ENCODE results near the gene AUNIP. TPM values are rescaled to one million over a fixed set of nuclear protein-coding genes. Genes with fewer than 3 reads are reported as not detected.

Gene AUNIP, protein sequence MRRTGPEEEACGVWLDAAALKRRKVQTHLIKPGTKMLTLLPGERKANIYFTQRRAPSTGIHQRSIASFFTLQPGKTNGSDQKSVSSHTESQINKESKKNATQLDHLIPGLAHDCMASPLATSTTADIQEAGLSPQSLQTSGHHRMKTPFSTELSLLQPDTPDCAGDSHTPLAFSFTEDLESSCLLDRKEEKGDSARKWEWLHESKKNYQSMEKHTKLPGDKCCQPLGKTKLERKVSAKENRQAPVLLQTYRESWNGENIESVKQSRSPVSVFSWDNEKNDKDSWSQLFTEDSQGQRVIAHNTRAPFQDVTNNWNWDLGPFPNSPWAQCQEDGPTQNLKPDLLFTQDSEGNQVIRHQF
- total RNA-seq = 1 to 10 TPM in 1 of 6 donors, under 1 TPM in 2, not detected in 3; 0.43 to 1.1 (median 0.74) TPM

DNA sequence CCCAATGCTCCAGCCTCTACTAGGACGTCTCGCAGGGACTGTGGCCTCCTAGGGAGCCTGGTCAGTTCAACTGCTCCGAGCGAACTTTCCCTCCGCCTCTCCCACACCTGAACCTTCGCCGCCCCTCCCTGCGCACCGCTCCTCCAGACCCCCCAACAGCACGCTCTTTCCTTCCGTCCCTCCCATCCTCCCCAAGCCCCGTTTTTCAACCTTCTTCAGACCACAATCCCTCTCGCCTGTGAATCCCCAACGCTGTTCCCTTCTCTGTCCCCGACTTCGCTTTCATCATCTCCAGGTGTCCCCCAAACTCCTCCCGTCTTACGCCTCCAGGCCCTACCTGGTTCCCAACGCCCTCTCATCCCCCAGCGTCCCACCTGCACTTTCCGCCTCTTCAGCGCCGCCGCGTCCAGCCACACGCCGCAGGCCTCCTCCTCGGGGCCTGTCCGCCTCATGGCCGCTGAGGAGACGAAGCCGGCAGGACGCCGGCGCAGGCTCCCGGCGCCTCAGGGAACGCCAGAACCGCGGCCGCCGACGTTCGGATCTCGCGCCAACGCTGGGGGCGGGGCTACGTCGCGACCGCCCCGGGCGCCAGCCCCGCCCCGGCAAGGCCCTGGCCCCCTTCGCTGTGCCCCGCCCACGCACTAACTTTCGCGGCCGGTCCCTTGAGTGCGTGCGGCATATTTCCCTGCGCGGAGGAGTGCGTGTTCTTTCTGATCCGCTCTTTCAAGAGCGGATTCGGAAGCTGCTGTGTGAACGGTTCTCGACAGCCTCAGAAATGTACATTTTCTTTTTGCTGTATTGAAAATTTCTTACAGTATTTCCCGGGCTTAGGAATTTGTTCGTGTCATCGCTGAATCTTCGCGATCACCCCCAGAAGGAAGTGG is at the start of gene AUNIP:
TSS of gene AUNIP (minus strand) at position 552 of the 884 bp plus-strand sequence. CDS start at position 452, 100 bp downstream.
- peak in 1 of 4 donors; percentile 7 for TF ChIP-seq EP300 (IDR thresholded peaks at IDR 0.05)
- peak; percentile 87 to 94 for TF ChIP-seq POLR2AphosphoS5 (IDR thresholded peaks at IDR 0.05)
- TF ChIP-seq, protein P1, sequence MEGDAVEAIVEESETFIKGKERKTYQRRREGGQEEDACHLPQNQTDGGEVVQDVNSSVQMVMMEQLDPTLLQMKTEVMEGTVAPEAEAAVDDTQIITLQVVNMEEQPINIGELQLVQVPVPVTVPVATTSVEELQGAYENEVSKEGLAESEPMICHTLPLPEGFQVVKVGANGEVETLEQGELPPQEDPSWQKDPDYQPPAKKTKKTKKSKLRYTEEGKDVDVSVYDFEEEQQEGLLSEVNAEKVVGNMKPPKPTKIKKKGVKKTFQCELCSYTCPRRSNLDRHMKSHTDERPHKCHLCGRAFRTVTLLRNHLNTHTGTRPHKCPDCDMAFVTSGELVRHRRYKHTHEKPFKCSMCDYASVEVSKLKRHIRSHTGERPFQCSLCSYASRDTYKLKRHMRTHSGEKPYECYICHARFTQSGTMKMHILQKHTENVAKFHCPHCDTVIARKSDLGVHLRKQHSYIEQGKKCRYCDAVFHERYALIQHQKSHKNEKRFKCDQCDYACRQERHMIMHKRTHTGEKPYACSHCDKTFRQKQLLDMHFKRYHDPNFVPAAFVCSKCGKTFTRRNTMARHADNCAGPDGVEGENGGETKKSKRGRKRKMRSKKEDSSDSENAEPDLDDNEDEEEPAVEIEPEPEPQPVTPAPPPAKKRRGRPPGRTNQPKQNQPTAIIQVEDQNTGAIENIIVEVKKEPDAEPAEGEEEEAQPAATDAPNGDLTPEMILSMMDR (IDR thresholded peaks at IDR 0.05) = no peak
- TF ChIP-seq POLR2A (IDR thresholded peaks at IDR 0.05) = peak in 3 of 4 donors; percentile 52 to 80 (median 56)
- H3K27me3 ChIP-seq = no peaks in the 10 kb centered on the region
- peak within 1 kb of the TSS; percentile 68 to 84 (median 80) for H3K27ac ChIP-seq
- no peaks in the 10 kb centered on the region for H3K9me3 ChIP-seq
- peaks cover 0 to 10% (median 2%) of the 10 kb centered on the region in 4 donors for H3K36me3 ChIP-seq
- peak; percentile 87 to 97 for DNase-seq
- peak within 1 kb of the TSS; percentile 12 to 64 (median 50) for H3K4me3 ChIP-seq
- H3K4me1 ChIP-seq = peaks cover 20 to 27% (median 23%) of the 10 kb centered on the region in 4 donors
- 2 to 4% methylated on average over 54 to 64 of the region's 77 CpGs for WGBS, 2 donors
- ATAC-seq (ENCODE audit: low FRiP score in 2 of 2) = peak; percentile 94 to 98

DNA sequence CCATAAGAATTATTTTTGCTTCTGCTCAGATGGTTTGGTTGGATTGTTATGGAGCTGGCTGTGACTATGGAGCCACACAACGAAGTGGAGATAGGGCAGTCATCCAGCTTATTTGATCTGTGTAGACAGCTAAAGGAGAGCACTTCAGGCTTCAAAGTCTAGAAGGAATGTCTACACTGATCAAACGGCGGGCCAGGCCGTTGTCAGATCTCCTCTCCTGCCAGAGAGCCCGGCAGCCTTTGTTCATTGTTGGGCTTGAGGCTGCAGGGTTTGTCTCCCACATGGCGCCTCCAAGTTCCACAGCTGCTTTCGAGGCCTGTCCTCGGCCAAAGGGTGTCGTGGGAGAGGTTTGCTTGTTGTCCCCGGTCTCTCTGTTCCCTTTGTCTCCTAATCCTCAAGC is 49.8 kb upstream of the AUNIP start:
- TF ChIP-seq POLR2A (IDR thresholded peaks at IDR 0.05) (no peak), POLR2AphosphoS5 (IDR thresholded peaks at IDR 0.05) (no peak), EP300 (IDR thresholded peaks at IDR 0.05) (no peak)
- TF ChIP-seq, protein P1 (IDR thresholded peaks at IDR 0.05) = no peak
- H3K27me3 ChIP-seq = no peaks in the 10 kb centered on the region
- ATAC-seq (ENCODE audit: low FRiP score in 2 of 2) (no peak), DNase-seq (no peak)
- WGBS, 2 donors = 53 to 58% methylated on average over 9 to 10 of the region's 10 CpGs
- no peaks in the 10 kb centered on the region for H3K9me3 ChIP-seq
- no peak overlapping the region for H3K4me3 ChIP-seq
- no peak overlapping the region for H3K27ac ChIP-seq
- peaks cover 4 to 29% (median 24%) of the 10 kb centered on the region in 4 donors for H3K4me1 ChIP-seq
- no peaks in the 10 kb centered on the region for H3K36me3 ChIP-seq

DNA sequence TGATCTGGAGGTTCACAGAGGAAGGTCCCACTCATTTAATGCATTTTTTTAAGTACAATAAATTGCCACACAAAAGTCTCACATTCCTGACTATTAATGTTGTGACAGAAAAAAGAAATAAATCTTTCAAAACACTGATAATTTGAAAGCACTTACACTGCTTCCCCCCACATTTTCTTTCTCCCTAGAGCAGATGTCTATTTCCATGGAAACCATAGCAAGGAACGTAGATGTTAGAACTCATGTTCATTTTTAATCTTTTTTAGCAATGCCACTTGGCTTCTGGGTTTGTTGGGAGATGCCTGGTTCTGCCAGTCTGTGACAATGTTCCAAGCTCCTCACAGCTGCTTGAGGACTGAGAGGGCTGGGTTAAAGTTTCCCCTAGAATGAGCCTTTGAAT is 48.9 kb upstream of the AUNIP start:
- H3K4me3 ChIP-seq = no peak overlapping the region
- TF ChIP-seq, protein P1 (IDR thresholded peaks at IDR 0.05) = no peak
- TF ChIP-seq POLR2AphosphoS5 (IDR thresholded peaks at IDR 0.05) = no peak
- TF ChIP-seq POLR2A (IDR thresholded peaks at IDR 0.05) = no peak
- no peak for TF ChIP-seq EP300 (IDR thresholded peaks at IDR 0.05)
- no peaks in the 10 kb centered on the region for H3K36me3 ChIP-seq
- 86 to 88% methylated on average over 1 of the region's 1 CpG for WGBS, 2 donors
- peaks cover 4 to 31% (median 24%) of the 10 kb centered on the region in 4 donors for H3K4me1 ChIP-seq
- ATAC-seq (ENCODE audit: low FRiP score in 2 of 2) (no peak), DNase-seq (no peak)
- no peaks in the 10 kb centered on the region for H3K9me3 ChIP-seq
- H3K27ac ChIP-seq = no peak overlapping the region
- H3K27me3 ChIP-seq = no peaks in the 10 kb centered on the region

DNA sequence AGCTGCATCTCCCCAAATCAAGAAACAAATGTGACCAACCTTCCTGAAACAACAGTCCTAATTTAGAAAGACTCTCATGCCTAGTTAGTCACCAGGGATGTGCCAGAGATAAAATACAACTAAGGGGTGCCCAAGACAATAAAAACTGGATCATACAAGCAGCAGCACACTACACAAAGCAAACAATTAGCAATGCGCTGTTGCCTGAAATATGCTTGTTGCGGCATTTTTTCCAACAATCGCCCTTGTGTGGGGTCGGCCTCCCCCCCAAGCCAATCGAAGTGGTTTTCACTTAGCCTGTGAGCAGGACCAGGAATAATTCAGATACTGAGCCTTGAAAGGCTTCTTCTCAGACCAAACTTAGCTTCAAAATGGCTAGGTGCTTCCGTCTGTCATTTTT is 48.3 kb upstream of the AUNIP start:
- WGBS, 2 donors = 93 to 96% methylated on average over 6 of the region's 6 CpGs
- Histone ChIP-seq H3K9me3 (no peaks in the 10 kb centered on the region), H3K27me3 (no peaks in the 10 kb centered on the region), H3K4me1 (peaks cover 4 to 31% (median 24%) of the 10 kb centered on the region in 4 donors), H3K36me3 (peaks cover 0 to 4% (median 0%) of the 10 kb centered on the region in 4 donors), H3K4me3 (no peak overlapping the region), H3K27ac (no peak overlapping the region)
- TF ChIP-seq EP300 (IDR thresholded peaks at IDR 0.05) (no peak), POLR2A (IDR thresholded peaks at IDR 0.05) (no peak), POLR2AphosphoS5 (IDR thresholded peaks at IDR 0.05) (no peak)
- TF ChIP-seq, protein P1 (IDR thresholded peaks at IDR 0.05) = no peak
- no peak for ATAC-seq (ENCODE audit: low FRiP score in 2 of 2)
- no peak for DNase-seq

Measured in upper lobe of left lung (tissue), 6 donors.